ENCODE data around the gene RNF223.

Gene RNF223

DNA sequence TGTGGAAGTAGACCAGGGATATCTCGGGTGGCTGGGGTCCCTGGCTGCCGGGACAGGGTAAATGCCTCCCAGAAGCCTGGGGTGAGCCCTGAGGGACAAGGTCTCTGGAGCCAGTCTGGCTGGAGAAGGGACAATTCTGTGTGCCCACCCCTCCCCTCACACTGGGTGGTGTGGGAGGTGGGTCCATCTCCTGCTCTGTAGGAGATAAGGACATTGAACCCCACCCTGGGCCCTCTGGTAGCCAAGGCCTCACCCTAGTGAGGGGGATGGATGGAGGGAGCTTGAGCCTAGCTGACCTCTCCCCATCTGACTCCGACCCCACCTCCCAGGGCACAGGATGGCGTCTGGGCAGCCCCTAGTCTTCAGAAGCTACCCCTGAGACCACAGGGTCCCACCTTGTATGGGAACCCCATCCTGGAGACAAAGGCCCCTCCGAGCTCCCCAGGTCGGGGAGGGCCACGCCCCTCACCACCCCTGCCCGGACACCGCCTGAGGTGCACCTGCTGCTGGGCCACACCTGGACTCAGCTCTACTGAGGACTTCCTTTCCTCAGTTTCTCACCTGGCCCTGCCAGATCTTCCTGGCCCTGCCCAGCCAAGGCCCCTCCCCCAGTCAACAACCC, 49.8 kb downstream of the RNF223 start:
- no peak for DNase-seq

GRCh38 chr1:1023700-1024099, 50.4 kb downstream of the RNF223 start:
- no peak for DNase-seq

DNA sequence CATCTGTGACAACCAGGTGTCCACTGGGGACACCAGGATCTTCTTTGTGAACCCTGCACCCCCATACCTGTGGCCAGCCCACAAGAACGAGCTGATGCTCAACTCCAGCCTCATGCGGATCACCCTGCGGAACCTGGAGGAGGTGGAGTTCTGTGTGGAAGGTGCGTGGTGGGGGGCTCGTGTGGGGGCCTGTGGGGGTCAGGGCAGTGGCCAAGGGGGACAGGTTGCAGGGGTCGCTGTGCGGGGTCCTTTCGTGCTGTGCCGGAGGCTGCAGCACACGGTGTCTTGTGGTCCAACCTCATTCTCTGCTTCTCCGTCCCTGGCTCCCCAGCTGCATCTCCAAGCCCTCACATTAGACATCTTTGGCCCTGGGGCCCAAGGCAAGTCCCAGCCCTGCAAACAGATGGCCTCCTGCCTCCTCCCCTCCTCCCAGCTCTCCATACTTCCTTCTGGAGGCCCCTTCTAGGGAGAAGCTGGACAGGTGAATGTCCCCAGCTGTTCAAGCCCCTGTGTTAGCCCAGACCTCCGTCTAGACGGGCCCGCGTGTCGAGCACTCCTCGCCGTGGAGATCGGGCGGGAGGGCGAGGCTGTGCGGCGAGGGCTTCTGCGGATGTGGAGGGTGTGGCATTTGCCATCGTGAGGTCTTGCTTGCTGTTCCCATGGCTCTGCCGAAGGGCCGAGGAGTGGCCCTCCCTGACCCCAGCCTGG, 51.6 kb downstream of the RNF223 start:
- DNase-seq, result no peak

DNA sequence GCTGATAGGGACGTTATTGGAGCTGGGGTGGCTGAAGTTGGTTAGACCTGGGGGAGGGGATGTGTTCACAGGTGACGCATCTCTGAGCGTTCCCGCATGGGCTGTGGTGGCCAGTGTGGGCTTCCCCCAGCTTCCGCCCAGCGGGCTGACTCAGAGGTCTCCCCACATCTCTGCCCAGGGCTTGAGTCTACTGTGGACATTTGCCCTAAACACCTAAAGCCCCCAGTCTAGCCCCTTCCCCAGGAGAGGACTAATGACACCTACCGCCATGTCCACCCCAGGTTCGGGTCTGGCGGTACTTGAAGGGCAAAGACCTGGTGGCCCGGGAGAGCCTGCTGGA, 52.2 kb downstream of the RNF223 start:
- no peak for DNase-seq

DNA sequence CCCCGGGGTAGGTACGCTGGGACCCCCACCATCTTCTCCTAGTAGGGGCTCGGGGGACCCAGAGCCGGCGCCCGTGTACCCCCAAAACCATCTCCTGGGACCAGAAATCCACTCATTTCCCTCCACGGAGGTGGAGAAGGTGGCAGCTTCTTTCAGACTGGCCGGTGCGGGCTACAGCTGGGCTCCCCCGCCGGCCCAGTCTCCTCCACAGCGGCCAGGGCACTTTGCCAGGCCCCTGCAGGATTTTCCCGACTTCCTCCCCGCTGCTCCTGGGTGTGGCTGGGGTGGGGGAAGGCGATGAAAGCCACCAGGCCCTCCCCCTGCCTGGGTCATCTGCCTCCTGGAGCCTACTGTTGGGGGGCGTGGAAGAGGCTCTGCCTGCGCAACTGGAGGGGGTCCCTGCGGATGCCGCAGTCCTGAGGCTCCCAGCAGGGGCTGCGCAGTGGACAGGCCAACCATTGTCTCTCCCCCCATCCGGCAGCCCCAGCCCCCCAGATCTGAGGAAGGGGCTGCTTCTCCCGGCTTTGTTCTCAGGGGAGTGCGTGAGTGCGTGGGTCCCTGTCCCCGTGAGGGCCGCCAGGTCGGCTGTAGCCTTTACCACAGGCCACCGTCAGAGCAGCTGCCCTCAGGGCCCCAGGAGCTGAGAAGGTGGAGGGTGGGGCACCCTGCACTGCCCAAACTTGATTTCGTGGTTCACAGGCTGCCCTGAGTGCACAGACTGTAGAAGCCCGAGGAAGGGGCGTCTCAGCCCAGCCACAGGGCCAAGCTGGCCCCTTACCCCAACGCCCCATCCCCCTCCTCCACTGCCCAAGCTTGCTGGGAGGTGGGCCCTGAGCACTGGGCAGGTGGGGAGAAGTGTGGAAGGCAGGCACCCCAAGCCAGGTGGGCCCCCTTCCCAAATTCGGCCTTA, 52.8 kb downstream of the RNF223 start:
- peak; percentile 35 for DNase-seq
